NCI-H2196 (cell line): ENCODE measurements around the gene ZNF324.
"Not testable (repeated sequence)": the region's sequence is repeated elsewhere in the genome, so short reads cannot be mapped to it uniquely, and the experiment has no call there.

Source experiments
- DNase-seq: peaks from one replicate; lab custom pipeline; 2025; ENCODE audit not compliant: unreplicated experiment; lab: John Stamatoyannopoulos, UW

ZNF324 gene

GRCh38 chr19:58470837-58471543 lies 4.1 kb downstream of the ZNF324 start:
- not testable (repeated sequence) for DNase-seq

- no peak for DNase-seq
Measured at GRCh38 chr19:58471736-58472135, 4.9 kb downstream of the ZNF324 start.

- no peak for DNase-seq
Measured at GRCh38 chr19:58473775-58474174, 6.9 kb downstream of the ZNF324 start.

GRCh38 chr19:58474291-58474996 lies 7.6 kb downstream of the ZNF324 start:
- DNase-seq = no peak

GRCh38 chr19:58474997-58475713 lies 8.3 kb downstream of the ZNF324 start:
- no peak for DNase-seq

- peak; percentile 97 for DNase-seq
Measured at GRCh38 chr19:58475714-58476497, 9.0 kb downstream of the ZNF324 start, which contains the start of gene ZNF446. Gene ZNF446 (plus strand): TSS chr19:58476352. CDS start chr19:58477219, 867 bp downstream.

- DNase-seq = peak; percentile 42
Measured at GRCh38 chr19:58476498-58477015, 9.7 kb downstream of the ZNF324 start.

- no peak for DNase-seq
Measured at GRCh38 chr19:58477130-58477529, 10.2 kb downstream of the ZNF324 start.

- no peak for DNase-seq
Measured at GRCh38 chr19:58477871-58478270, 11.0 kb downstream of the ZNF324 start.

- no peak for DNase-seq
Measured at GRCh38 chr19:58479303-58479702, 12.4 kb downstream of the ZNF324 start.

- no peak for DNase-seq
Measured at GRCh38 chr19:58479736-58480480, 13.0 kb downstream of the ZNF324 start.

- no peak for DNase-seq
Measured at GRCh38 chr19:58480481-58480830, 13.6 kb downstream of the ZNF324 start.

GRCh38 chr19:58480831-58481230 lies 14.0 kb downstream of the ZNF324 start:
- no peak for DNase-seq

GRCh38 chr19:58482372-58482771 lies 15.5 kb downstream of the ZNF324 start:
- no peak for DNase-seq

GRCh38 chr19:58483776-58484175 lies 16.9 kb downstream of the ZNF324 start:
- no peak for DNase-seq

GRCh38 chr19:58484349-58484748 lies 17.5 kb downstream of the ZNF324 start:
- DNase-seq = not testable (repeated sequence)

- DNase-seq = no peak
Measured at GRCh38 chr19:58491393-58491792, 24.5 kb downstream of the ZNF324 start.

- DNase-seq = no peak
Measured at GRCh38 chr19:58492265-58492664, 25.4 kb downstream of the ZNF324 start.

- no peak for DNase-seq
Measured at GRCh38 chr19:58497634-58498170, 30.8 kb downstream of the ZNF324 start.
